ENCODE measurements around the gene PRX.
"Not testable (repeated sequence)": the region's sequence is repeated elsewhere in the genome, so short reads cannot be mapped to it uniquely, and the experiment has no call there.

Gene PRX

GRCh38 chr19:40416918-40417642 lies 3.9 kb upstream of the PRX start:
- no peak for DNase-seq (ENCODE audit: low read depth in 2 of 3, low spot score in 1 of 3)

GRCh38 chr19:40415768-40416167 lies 2.6 kb upstream of the PRX start:
- no peak for DNase-seq (ENCODE audit: low read depth in 2 of 3, low spot score in 1 of 3)

GRCh38 chr19:40414542-40415535 lies 1.7 kb upstream of the PRX start:
- no peak for DNase-seq (ENCODE audit: low read depth in 2 of 3, low spot score in 1 of 3)

GRCh38 chr19:40412866-40413265 lies 312 bp downstream of the PRX start:
- no peak for DNase-seq (ENCODE audit: low read depth in 2 of 3, low spot score in 1 of 3)

GRCh38 chr19:40411958-40412499 lies 1.1 kb downstream of the PRX start:
- DNase-seq (ENCODE audit: low read depth in 2 of 3, low spot score in 1 of 3): no peak

GRCh38 chr19:40411125-40411842 lies 1.9 kb downstream of the PRX start:
- no peak for DNase-seq (ENCODE audit: low read depth in 2 of 3, low spot score in 1 of 3)

GRCh38 chr19:40410030-40410389 lies 3.2 kb downstream of the PRX start:
- no peak for DNase-seq (ENCODE audit: low read depth in 2 of 3, low spot score in 1 of 3)

GRCh38 chr19:40408598-40408925 lies 4.6 kb downstream of the PRX start:
- not testable (repeated sequence) for DNase-seq (ENCODE audit: low read depth in 2 of 3, low spot score in 1 of 3)

GRCh38 chr19:40407714-40408597 lies 5.2 kb downstream of the PRX start:
- no peak for DNase-seq (ENCODE audit: low read depth in 2 of 3, low spot score in 1 of 3)

- peak; percentile 61 to 86 (median 83) for DNase-seq (ENCODE audit: low read depth in 2 of 3, low spot score in 1 of 3)
Observed at GRCh38 chr19:40403262-40403984, 9.8 kb downstream of the PRX start.

GRCh38 chr19:40400559-40400958 lies 12.6 kb downstream of the PRX start:
- DNase-seq (ENCODE audit: low read depth in 2 of 3, low spot score in 1 of 3): no peak

- DNase-seq (ENCODE audit: low read depth in 2 of 3, low spot score in 1 of 3): peak; percentile 40 to 67 (median 54)
Observed at GRCh38 chr19:40398417-40399131, 14.6 kb downstream of the PRX start.

GRCh38 chr19:40397568-40397906 lies 15.6 kb downstream of the PRX start:
- no peak for DNase-seq (ENCODE audit: low read depth in 2 of 3, low spot score in 1 of 3)

GRCh38 chr19:40396886-40397567 lies 16.2 kb downstream of the PRX start:
- no peak for DNase-seq (ENCODE audit: low read depth in 2 of 3, low spot score in 1 of 3)

GRCh38 chr19:40395956-40396355 lies 17.2 kb downstream of the PRX start:
- no peak for DNase-seq (ENCODE audit: low read depth in 2 of 3, low spot score in 1 of 3)

GRCh38 chr19:40394816-40395210 lies 18.4 kb downstream of the PRX start:
- no peak for DNase-seq (ENCODE audit: low read depth in 2 of 3, low spot score in 1 of 3)

- no peak for DNase-seq (ENCODE audit: low read depth in 2 of 3, low spot score in 1 of 3)
Observed at GRCh38 chr19:40393894-40394815, 19.0 kb downstream of the PRX start.
